Prostate gland (tissue), 2 donors: Measurements from ENCODE around the gene TMEM41B. TPM values are rescaled to one million over a fixed set of nuclear protein-coding genes. Genes with fewer than 3 reads are reported as not detected.

Source experiments
- DNase-seq: peaks from one replicate; pipeline ENCODE4 v3.0.0-alpha.2; 2019; ENCODE audit warnings: low spot score
- H3K27ac ChIP-seq, 2 donors: fragments of 200-600 bp; sonication (generic); 2 replicates each; pipeline ENCODE4 v1.5.1; 2017 to 2019
- H3K27me3 ChIP-seq: fragments of 200-600 bp; sonication (generic); replicated peaks from 2 replicates; pipeline ENCODE4 v1.5.1; 2019; ENCODE audit not compliant: insufficient read depth
- H3K36me3 ChIP-seq, 2 donors: fragments of 200-600 bp; sonication (generic); 1 replicate in 1 of 2; 2 replicates in 1 of 2; pipeline versions ENCODE4 v1.5.1 to v1.8.1; 2017 to 2019
- H3K4me1 ChIP-seq: fragments of 200-600 bp; sonication (generic); replicated peaks from 2 replicates; pipeline ENCODE4 v1.5.1; 2019
- H3K4me3 ChIP-seq, 2 donors: fragments of 200-600 bp; sonication (generic); 2 replicates each; pipeline ENCODE4 v1.5.1; 2017 to 2019
- H3K9me3 ChIP-seq: fragments of 200-600 bp; sonication (generic); 2 replicates; pipeline ENCODE4 v1.5.1; 2017
- POLR2A ChIP-seq: fragments of 450-650 bp; IDR thresholded peaks from one replicate; pipeline ENCODE4 v1.6.1; 2016; ENCODE audit warnings: antibody characterized with exemption, mild to moderate bottlenecking
- POLR2AphosphoS5 ChIP-seq: sonication (generic); formaldehyde crosslinking; IDR thresholded peaks from one replicate; pipeline ENCODE4 v1.6.1; 2017; ENCODE audit warnings: antibody characterized with exemption
- WGBS: methylation state at CpG from one replicate; pipeline ENCODE4 v1.1.5; 2018; 5-methylcytosine and 5-hydroxymethylcytosine counted together
- intact Hi-C: fragments of 100-400 bp; cut with DNase I; formaldehyde crosslinking; loops from one replicate; pipeline ENCODE4 v1.14.2; 2022
- total RNA-seq, 2 donors: library from RNA; depleted of rRNA; stranded (reverse); fragments of >200 nt; gene quantifications; one replicate each; pipeline ENCODE4 v1.1.0, GENCODE V29; 2016
- TF ChIP-seq, protein P1 (sequence below), 4 experiments: fragments of 200-600 bp in 2 of 4; fragments of 450-650 bp in 2 of 4; sonication (generic) in 2 of 4; IDR thresholded peaks; 1 replicate in 3 of 4; 2 replicates in 1 of 4; pipeline ENCODE4 v1.5.1; 2016 to 2019; ENCODE audit warnings: antibody characterized with exemption in 4 of 4, mild to moderate bottlenecking in 2 of 4, moderate library complexity in 2 of 4

TMEM41B gene
- total RNA-seq, 2 donors from 2014 or later, result 29.9 to 54.6 TPM

- WGBS, result 61% methylated on average over 2 of the region's 2 CpGs
- Histone ChIP-seq H3K9me3 (no peaks in the 10 kb centered on the region), H3K4me1 (no peaks in the 10 kb centered on the region), H3K27ac (no peak overlapping the region), H3K27me3 (no peaks in the 10 kb centered on the region), H3K36me3 (no peaks in the 10 kb centered on the region), H3K4me3 (no peak overlapping the region)
- no peak for DNase-seq
- intact Hi-C loops, result no loop called here
- no peak for TF ChIP-seq POLR2AphosphoS5
- TF ChIP-seq, protein P1, sequence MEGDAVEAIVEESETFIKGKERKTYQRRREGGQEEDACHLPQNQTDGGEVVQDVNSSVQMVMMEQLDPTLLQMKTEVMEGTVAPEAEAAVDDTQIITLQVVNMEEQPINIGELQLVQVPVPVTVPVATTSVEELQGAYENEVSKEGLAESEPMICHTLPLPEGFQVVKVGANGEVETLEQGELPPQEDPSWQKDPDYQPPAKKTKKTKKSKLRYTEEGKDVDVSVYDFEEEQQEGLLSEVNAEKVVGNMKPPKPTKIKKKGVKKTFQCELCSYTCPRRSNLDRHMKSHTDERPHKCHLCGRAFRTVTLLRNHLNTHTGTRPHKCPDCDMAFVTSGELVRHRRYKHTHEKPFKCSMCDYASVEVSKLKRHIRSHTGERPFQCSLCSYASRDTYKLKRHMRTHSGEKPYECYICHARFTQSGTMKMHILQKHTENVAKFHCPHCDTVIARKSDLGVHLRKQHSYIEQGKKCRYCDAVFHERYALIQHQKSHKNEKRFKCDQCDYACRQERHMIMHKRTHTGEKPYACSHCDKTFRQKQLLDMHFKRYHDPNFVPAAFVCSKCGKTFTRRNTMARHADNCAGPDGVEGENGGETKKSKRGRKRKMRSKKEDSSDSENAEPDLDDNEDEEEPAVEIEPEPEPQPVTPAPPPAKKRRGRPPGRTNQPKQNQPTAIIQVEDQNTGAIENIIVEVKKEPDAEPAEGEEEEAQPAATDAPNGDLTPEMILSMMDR (IDR thresholded peaks at IDR 0.05), result no peak
- TF ChIP-seq POLR2A, result no peak
These were observed 32.7 kb upstream of the TMEM41B start for GRCh38 chr11:9347100-9347499.

DNA sequence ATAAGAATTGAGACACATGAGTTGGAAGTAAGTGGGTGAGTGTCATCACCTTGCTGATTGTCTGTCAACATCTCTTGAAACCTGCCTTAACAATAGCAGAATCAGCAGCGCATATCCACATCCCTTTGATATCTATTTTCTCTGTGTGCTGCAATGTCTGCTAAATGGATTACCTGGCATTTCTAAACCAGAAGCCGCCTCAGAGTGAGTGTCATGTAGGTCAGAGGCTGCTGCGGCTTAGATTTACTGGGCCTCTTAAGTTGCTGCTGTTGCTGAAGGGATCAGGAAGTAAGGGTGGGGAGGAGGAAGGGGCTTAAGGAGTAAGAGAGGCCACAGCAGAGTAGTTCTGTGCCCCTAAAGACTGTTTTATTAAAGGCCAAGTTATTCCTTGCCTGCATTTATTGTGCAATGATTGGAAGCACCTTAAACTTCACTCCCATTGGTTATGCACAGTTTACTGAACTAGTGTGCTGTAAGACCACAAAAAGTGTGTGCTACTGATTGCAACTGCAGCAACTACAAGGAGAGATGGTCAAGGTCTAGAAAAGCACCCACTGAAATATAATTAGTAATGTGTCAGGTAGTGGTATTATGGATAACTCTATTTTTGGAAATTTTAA, 29.8 kb upstream of the TMEM41B start:
- 58% methylated on average over 3 of the region's 3 CpGs for WGBS
- H3K4me3 ChIP-seq, result no peak overlapping the region
- DNase-seq, result no peak
- no peak overlapping the region for H3K27ac ChIP-seq
- intact Hi-C loops, result no loop called here
- no peaks in the 10 kb centered on the region for H3K36me3 ChIP-seq
- H3K4me1 ChIP-seq, result no peaks in the 10 kb centered on the region
- no peaks in the 10 kb centered on the region for H3K27me3 ChIP-seq
- no peak for TF ChIP-seq POLR2A
- TF ChIP-seq, protein P1 (IDR thresholded peaks at IDR 0.05), result no peak
- no peak for TF ChIP-seq POLR2AphosphoS5
- no peaks in the 10 kb centered on the region for H3K9me3 ChIP-seq

DNA sequence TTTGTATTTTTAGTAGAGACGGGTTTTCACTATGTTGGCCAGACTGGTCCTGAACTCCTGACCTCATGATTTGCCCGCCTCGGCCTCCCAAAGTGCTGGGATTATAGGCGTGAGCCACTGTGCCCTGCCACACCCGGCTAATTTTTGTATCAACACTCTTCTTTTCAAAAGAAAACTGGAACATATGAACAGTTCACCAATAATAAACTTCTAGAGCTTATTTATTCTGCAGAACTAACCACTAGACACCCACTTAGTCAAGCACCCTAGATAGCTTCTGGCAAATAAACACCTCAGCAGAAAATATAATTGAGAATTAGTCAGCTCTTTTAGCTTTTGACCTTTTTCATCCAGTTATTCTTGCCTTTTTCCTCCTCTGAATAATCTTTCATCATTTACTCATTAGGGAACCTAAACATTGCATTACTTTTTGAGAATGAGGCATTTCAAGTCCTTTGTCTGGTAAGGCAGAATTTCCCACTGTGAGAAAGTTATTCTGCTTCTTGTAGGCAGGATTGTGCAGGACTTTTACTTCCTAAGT, 27.3 kb upstream of the TMEM41B start:
- no peak overlapping the region for H3K4me3 ChIP-seq
- no peaks in the 10 kb centered on the region for H3K27me3 ChIP-seq
- no peak overlapping the region for H3K27ac ChIP-seq
- 67% methylated on average over 5 of the region's 5 CpGs for WGBS
- intact Hi-C loops, result no loop called here
- no peaks in the 10 kb centered on the region for H3K4me1 ChIP-seq
- TF ChIP-seq POLR2AphosphoS5 (no peak), POLR2A (no peak)
- TF ChIP-seq, protein P1 (IDR thresholded peaks at IDR 0.05), result no peak
- no peaks in the 10 kb centered on the region for H3K9me3 ChIP-seq
- H3K36me3 ChIP-seq, result no peaks in the 10 kb centered on the region
- no peak for DNase-seq

GRCh38 chr11:9332655-9333054, 18.3 kb upstream of the TMEM41B start:
- intact Hi-C loops, result no loop called here
- Histone ChIP-seq H3K27ac (no peak overlapping the region), H3K27me3 (no peaks in the 10 kb centered on the region), H3K4me3 (no peak overlapping the region), H3K4me1 (no peaks in the 10 kb centered on the region), H3K36me3 (no peaks in the 10 kb centered on the region), H3K9me3 (no peaks in the 10 kb centered on the region)
- DNase-seq, result no peak
- TF ChIP-seq POLR2AphosphoS5 (no peak), POLR2A (no peak)
- TF ChIP-seq, protein P1 (IDR thresholded peaks at IDR 0.05), result no peak
- 77% methylated on average over 5 of the region's 5 CpGs for WGBS
